ENCODE data around the gene SDK2. TPM values are rescaled to one million over a fixed set of nuclear protein-coding genes. Genes with fewer than 3 reads are reported as not detected.

SDK2 gene
- total and polyA plus RNA-seq, 2 experiments from 2014 or later: 0.74 to 5.1 TPM

GRCh38 chr17:73371285-73371684, 273.0 kb downstream of the SDK2 start:
- Mint-ChIP-seq H3K9me3 (no peaks in the 10 kb centered on the region), H3K27ac (no peak overlapping the region), H3K36me3 (ENCODE audit: low read depth) (no peaks in the 10 kb centered on the region; the same call in 2 of the 3 replicates), H3K27me3 (ENCODE audit: insufficient read depth, low read depth, poor library complexity) (peaks cover 3% of the 10 kb centered on the region), H3K4me3 (no peak overlapping the region), H3K4me1 (peaks cover 5% of the 10 kb centered on the region)
- no peaks in the 10 kb centered on the region for H3K9me2 ChIP-seq (ENCODE audit: insufficient read depth)
- no peaks in the 10 kb centered on the region for H4K20me1 ChIP-seq (replicated peaks; ENCODE audit: insufficient read depth)
- H3K27ac ChIP-seq (ENCODE audit: low read depth): no peak overlapping the region
- H3K4me1 ChIP-seq (ENCODE audit: insufficient read depth): 0 out of 2 replicates have a peak, but pooled peaks cover under 1% of the 10 kb centered on the region
- no peak overlapping the region for H3K4me3 ChIP-seq
- H3K79me2 ChIP-seq (replicated peaks; ENCODE audit: insufficient read depth): no peaks in the 10 kb centered on the region
- no peak overlapping the region for H3K4me2 ChIP-seq
- no peaks in the 10 kb centered on the region for H3F3A ChIP-seq (replicated peaks; ENCODE audit: low read depth)
- no peaks in the 10 kb centered on the region for H3K36me3 ChIP-seq (ENCODE audit: insufficient read depth)
- DNase-seq (ENCODE audit: low spot score) (no peak), ATAC-seq (no peak)
- H3K27me3 ChIP-seq (ENCODE audit: insufficient read depth): no peaks in the 10 kb centered on the region
- no peak for TF ChIP-seq REST (IDR thresholded peaks at IDR 0.05; ENCODE audit: unreplicated experiment)
- no peak for TF ChIP-seq CREB1 (CRISPR knock-in tag; IDR thresholded peaks at IDR 0.05; ENCODE audit: low read depth)
- no peak for TF ChIP-seq CTCF (conservative IDR thresholded peaks at IDR 0.05; ENCODE audit: low read depth in 2 of 2)
- no peak for TF ChIP-seq EZH2phosphoT487 (IDR thresholded peaks at IDR 0.05; ENCODE audit: unreplicated experiment)
- no peak for TF ChIP-seq ETS1 (IDR thresholded peaks at IDR 0.05)
- no peak for TF ChIP-seq JUNB (IDR thresholded peaks at IDR 0.05; ENCODE audit: unreplicated experiment)
- TF ChIP-seq ZNF114 (CRISPR knock-in tag; IDR thresholded peaks at IDR 0.05): no peak
- TF ChIP-seq STAT1 (IDR thresholded peaks at IDR 0.05; ENCODE audit: unreplicated experiment): no peak
- TF ChIP-seq POLR2AphosphoS5 (IDR thresholded peaks at IDR 0.05; ENCODE audit: low read depth): no peak
- TF ChIP-seq ZNF331 (CRISPR knock-in tag; IDR thresholded peaks at IDR 0.05; ENCODE audit: low read depth): no peak
- TF ChIP-seq ZNF462 (CRISPR knock-in tag; IDR thresholded peaks at IDR 0.05): no peak
- TF ChIP-seq NANOG (IDR thresholded peaks at IDR 0.05; ENCODE audit: borderline replicate concordance): no peak
- no peak for TF ChIP-seq EZH2 (IDR thresholded peaks at IDR 0.05; ENCODE audit: low read depth, unreplicated experiment)
- H2AFZ ChIP-seq: no peak overlapping the region
